HG03108 (cell line): ENCODE measurements around the gene FANCG.

ENCODE experiments used
- ATAC-seq: cut with Tn5 transposase; IDR thresholded peaks from one replicate; pipeline ENCODE4 v1.9.1; 2021; ENCODE audit warnings: moderate library complexity; ENCODE audit not compliant: unreplicated experiment

FANCG gene

GRCh38 chr9:35069020-35069419, 10.7 kb downstream of the FANCG start:
- no peak for ATAC-seq

GRCh38 chr9:35067056-35067455, 12.7 kb downstream of the FANCG start:
- ATAC-seq = no peak

GRCh38 chr9:35060548-35061207, 19.1 kb downstream of the FANCG start:
- no peak for ATAC-seq

- ATAC-seq = no peak
Measured at GRCh38 chr9:35059438-35059837, 20.3 kb downstream of the FANCG start.

- no peak for ATAC-seq
Measured at GRCh38 chr9:35057271-35057620, 22.5 kb downstream of the FANCG start.

- ATAC-seq = no peak
Measured at GRCh38 chr9:35056571-35057270, 23.0 kb downstream of the FANCG start.

DNA sequence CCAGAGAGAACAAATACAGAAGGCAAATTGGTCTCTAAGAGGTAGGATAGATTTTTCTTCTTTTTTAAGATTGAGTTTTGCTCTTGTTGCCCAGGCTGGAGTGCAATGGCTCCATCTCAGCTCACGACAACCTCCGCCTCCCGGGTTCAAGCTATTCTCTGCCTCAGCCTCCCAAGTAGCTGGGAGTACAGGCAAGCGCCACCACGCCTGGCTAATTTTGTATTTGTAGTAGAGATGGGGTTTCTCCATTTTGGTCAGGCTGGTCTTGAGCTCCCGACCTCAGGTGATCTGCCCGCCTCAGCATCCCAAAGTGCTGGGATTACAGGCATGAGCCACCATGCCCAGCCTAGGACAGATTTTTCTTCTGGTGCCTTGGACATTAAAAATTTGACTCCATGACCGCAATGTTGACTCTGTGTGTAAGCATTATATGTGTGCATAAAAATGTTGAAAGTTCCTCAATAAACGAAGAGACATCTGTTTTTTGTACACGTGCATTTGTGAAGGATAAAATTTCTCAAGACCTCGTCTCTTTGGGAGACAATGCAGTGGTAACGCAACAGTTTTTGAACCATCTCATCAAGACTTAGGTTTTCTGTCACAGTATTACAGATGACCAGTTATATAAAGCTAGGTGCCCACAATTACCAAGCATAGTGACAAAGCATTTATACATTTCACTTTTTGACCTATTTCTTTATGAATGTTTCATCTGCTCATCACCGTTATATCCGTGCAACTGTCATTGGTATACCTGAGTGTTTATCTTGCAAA, 24.7 kb downstream of the FANCG start:
- ATAC-seq = no peak

- no peak for ATAC-seq
Measured at GRCh38 chr9:35054185-35054835, 25.4 kb downstream of the FANCG start.

DNA sequence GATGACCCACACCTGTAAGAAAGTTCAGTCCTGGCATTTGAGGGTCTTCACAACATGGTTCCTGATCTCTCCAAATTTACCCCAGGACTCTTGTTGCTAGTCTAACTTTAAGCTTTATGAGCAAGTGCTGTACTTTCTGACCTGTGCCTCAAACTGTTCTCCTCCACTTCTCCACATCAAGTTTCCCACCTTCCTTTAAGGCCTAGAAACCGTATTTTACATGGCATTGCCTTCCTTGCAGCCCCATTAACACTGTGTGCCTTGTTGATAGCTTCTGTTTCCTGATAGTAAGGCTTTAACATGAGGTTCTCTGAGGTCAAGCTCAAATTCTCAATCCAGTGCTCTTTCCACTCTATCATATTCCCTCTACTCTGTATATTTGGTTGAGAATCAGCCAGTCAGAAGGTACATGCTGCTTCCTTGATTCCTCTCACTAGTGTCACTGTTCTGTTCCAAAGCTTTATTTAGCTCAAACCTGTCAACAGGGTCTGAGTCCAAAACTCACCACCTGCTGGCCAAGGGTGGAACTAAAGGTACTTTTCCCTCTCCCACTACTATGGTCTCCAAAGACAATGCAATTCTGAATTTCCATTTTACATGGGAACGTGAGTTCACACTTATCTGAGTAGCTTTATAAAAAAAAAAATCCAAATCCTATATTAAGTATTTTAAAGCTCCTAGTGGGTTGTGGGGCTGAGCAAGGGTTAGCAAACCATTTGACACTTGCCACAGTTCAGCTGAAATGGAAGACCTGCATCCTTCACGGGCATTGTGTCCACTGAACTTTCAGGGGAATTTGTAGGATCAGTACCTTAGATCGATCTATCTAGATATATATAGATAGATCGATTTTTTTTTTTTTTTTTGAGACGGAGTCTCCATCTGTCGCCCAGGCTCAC, 28.4 kb downstream of the FANCG start:
- no peak for ATAC-seq

GRCh38 chr9:35048511-35048910, 31.2 kb downstream of the FANCG start:
- no peak for ATAC-seq

DNA sequence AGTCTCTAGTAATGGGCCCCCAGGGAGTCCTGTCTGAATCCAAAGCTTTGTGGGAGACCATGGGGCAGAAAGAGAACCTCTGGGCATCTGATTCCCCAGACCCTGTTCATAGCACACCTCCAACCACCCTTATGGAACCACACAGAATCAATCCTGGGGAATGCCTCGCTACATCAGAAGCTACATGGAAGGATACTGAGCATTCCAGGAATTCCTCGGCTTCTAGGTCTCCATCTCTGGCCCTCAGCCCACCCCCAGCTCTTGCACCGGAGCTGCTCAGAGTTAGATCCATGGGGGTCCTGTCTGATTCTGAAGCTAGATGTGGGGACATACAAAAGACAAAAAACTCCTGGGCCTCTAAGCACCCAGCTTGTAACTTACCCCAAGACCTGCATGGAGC, 35.7 kb downstream of the FANCG start:
- ATAC-seq = no peak

DNA sequence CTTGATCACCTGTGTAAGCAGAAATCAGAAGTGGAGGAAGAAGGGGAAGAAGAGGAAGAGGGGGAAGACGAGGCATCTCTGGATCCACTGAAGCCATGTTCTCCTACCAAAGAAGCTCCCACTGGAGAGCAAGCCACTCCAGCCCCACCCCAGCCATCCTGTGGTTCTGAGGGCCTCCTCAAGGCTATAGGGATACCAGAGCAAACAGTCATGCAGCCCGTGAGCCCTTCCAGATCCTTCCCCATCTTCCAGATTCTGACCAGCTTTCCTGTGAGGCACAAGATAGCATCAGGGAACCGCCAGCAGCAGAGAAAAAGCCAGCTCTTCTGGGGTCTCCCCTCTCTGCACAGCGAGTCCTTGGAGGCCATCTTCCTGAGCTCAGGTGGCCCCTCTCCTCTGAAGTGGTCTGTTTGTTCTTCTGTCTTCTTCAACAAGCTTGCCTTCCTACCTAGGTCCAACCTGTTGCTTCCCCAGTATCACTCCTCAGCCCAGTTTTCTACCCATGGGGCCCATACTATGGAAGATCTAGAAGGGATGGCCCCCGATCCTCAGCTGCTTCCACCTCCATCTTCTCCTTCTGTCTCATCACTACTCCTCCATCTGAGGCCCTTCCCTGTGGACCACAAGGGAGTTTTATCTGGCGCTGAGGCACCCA, 36.7 kb downstream of the FANCG start:
- no peak for ATAC-seq

DNA sequence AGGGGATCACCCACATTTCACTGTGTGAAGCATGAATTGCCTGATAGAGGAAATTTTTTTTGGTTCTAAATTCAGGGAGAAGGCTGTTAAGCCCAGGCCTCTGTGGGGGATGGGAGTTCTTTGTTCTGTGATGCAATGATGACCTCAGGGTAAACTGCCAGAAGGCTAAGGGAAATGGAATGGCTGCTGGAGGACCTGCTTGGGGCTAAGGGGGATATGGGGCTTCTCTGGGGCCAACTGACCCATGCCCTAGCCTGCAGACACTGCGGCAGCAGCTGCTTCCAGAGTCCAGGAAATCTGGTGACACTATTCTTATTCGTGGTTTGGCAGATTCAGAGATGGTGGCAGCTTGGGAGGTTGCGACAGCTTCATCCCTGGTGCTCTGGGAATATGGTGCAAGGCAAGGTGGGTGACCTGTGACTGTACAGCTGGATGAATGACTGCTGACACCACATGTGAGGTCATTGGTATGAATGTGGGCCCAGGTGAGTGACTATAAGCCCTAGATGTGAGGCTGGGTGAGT, 37.6 kb downstream of the FANCG start:
- no peak for ATAC-seq

DNA sequence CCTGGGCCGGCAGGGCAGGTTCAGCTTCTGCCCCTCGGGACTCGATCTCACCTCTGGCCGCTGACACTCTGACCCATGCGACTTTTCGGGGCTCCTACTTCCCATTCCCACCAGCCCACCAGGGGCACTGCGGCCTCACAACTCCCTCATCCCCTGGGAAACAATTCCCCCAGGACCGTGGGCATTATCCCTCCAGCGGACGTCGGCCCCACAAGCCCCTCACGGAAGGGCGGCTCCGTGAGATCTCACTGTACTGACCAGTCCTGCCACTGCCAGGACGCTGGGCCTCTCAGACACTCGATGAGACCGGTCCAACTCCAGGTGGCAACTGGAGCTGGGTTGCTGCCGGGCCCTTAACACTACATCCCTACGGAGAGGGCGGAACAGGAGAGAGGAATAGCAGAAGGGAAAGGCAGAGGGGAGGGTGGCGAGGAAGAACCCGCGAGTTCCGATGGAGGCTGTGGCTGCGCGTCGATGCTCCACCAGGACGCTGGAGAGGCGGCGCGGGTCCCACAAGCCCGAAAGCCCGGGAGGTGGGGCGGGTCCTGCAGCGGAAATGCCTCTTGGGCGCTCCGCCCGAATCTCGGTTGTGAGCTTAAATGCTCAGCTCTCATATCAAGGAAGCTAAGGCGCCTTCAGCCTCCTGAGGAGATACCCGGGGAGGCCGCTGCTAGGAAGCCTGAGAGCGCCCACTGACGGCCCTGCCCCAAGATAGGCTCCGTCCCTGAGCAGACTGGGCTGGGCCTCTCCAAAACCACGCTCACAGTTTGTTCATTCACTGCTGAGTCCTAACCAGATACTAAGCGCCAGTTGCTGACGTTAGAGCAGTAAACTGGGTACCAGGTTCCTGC, 43.7 kb downstream of the FANCG start:
- ATAC-seq = no peak

DNA sequence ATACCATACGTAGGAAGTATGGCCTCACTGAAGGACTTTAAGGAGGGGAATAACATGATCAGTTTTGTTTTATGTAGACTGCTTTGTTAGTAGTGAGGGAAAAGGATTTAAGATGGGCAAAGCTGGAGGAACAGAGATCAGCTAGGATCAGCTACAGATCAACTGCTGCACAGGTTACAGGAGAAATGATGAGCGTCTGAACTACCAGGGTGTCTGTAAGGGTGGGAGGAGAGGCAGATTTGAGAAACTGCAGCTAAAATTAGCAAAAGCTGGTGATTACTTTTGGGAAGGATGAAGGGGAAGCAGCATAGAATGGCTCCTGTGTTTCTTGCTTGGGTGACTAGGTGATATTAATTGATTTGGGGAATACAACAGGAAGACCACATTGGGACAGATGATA, 46.6 kb downstream of the FANCG start:
- ATAC-seq = no peak

- no peak for ATAC-seq
Measured at GRCh38 chr9:35029852-35030251, 49.9 kb downstream of the FANCG start.

DNA sequence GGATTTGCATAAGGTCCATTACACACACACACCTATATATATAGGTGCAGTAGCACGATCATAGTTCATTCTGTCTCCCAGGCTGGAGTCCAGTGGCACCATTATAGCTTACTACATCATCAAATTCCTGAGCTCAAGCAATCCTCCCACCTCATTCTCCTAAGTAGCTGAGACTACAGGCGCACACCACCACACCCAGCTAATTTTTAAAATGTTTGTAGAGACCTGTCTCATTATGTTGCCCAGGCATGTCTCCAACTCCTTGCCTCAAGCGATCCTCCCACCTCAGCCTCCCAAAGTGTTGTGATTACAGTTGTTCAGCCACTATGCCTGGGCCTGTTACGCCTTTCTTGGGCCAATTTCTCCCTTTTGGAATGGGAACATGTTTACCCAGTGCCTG, 50.5 kb downstream of the FANCG start:
- ATAC-seq = no peak

GRCh38 chr9:35028341-35028740, 51.4 kb downstream of the FANCG start:
- ATAC-seq = no peak

DNA sequence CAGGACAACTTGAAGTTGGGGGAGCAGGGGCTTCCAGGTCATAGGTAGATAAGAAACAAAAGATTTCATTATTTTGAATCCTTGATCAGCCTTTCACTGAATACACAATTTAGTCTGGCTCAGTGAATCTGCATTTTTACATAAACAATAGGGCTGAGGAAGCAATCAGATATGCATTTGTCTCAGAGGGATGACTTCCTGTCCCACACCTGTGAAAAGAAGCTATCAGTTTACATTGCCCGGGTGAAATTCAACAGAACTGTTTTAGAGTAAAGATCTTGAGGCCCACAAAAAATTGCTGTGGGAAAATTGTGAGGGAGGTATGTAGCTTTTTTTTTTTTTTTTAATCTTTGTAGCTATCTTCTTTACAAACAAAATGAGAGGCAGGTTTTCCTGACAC, 51.9 kb downstream of the FANCG start:
- no peak for ATAC-seq
